Measurements from ENCODE around the gene ATG12. TPM values are rescaled to one million over a fixed set of nuclear protein-coding genes. Genes with fewer than 3 reads are reported as not detected.

Gene ATG12
- polyA plus RNA-seq, 1 donor from 2014 or later, result 141 TPM

GRCh38 chr5:115801152-115801551 lies 40.2 kb downstream of the ATG12 start:
- Histone ChIP-seq H3K36me3 (ENCODE audit: insufficient read depth, low read length) (peaks cover 7% of the 10 kb centered on the region), H3K9me2 (ENCODE audit: insufficient read depth, low read length) (no peaks in the 10 kb centered on the region), H3K27ac (ENCODE audit: low read length) (no peak overlapping the region), H3K4me3 (ENCODE audit: low read length) (no peak overlapping the region), H3K4me2 (ENCODE audit: low read length) (no peak overlapping the region), H3K9ac (ENCODE audit: low read length) (no peak overlapping the region), H3K27me3 (ENCODE audit: insufficient read depth, low read depth, low read length) (no peaks in the 10 kb centered on the region), H3K79me2 (replicated peaks; ENCODE audit: insufficient read depth, low read length) (no peaks in the 10 kb centered on the region), H4K20me1 (ENCODE audit: insufficient read depth) (no peaks in the 10 kb centered on the region), H3K9me3 (ENCODE audit: low read length) (no peaks in the 10 kb centered on the region), H3F3A (ENCODE audit: insufficient read depth, low read length, poor library complexity, severe bottlenecking) (no peaks in the 10 kb centered on the region), H2AFZ (ENCODE audit: low read depth, low read length) (no peak overlapping the region)
- TF ChIP-seq RAD21 (conservative IDR thresholded peaks at IDR 0.05) (no peak), POLR2AphosphoS5 (IDR thresholded peaks at IDR 0.05) (no peak), TAF1 (IDR thresholded peaks at IDR 0.05; ENCODE audit: low read depth) (no peak), MXI1 (conservative IDR thresholded peaks at IDR 0.05; ENCODE audit: poor library complexity, severe bottlenecking) (no peak), SMC3 (conservative IDR thresholded peaks at IDR 0.05; ENCODE audit: poor library complexity) (no peak), EP300 (conservative IDR thresholded peaks at IDR 0.05; ENCODE audit: poor library complexity, severe bottlenecking) (no peak), EZH2 (IDR thresholded peaks at IDR 0.05; ENCODE audit: borderline replicate concordance, insufficient read depth, low read length, poor library complexity, severe bottlenecking) (no peak)
- TF ChIP-seq, protein P1, sequence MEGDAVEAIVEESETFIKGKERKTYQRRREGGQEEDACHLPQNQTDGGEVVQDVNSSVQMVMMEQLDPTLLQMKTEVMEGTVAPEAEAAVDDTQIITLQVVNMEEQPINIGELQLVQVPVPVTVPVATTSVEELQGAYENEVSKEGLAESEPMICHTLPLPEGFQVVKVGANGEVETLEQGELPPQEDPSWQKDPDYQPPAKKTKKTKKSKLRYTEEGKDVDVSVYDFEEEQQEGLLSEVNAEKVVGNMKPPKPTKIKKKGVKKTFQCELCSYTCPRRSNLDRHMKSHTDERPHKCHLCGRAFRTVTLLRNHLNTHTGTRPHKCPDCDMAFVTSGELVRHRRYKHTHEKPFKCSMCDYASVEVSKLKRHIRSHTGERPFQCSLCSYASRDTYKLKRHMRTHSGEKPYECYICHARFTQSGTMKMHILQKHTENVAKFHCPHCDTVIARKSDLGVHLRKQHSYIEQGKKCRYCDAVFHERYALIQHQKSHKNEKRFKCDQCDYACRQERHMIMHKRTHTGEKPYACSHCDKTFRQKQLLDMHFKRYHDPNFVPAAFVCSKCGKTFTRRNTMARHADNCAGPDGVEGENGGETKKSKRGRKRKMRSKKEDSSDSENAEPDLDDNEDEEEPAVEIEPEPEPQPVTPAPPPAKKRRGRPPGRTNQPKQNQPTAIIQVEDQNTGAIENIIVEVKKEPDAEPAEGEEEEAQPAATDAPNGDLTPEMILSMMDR (IDR thresholded peaks at IDR 0.05; ENCODE audit: poor library complexity, severe bottlenecking), result no peak
- TF ChIP-seq, protein P2, sequence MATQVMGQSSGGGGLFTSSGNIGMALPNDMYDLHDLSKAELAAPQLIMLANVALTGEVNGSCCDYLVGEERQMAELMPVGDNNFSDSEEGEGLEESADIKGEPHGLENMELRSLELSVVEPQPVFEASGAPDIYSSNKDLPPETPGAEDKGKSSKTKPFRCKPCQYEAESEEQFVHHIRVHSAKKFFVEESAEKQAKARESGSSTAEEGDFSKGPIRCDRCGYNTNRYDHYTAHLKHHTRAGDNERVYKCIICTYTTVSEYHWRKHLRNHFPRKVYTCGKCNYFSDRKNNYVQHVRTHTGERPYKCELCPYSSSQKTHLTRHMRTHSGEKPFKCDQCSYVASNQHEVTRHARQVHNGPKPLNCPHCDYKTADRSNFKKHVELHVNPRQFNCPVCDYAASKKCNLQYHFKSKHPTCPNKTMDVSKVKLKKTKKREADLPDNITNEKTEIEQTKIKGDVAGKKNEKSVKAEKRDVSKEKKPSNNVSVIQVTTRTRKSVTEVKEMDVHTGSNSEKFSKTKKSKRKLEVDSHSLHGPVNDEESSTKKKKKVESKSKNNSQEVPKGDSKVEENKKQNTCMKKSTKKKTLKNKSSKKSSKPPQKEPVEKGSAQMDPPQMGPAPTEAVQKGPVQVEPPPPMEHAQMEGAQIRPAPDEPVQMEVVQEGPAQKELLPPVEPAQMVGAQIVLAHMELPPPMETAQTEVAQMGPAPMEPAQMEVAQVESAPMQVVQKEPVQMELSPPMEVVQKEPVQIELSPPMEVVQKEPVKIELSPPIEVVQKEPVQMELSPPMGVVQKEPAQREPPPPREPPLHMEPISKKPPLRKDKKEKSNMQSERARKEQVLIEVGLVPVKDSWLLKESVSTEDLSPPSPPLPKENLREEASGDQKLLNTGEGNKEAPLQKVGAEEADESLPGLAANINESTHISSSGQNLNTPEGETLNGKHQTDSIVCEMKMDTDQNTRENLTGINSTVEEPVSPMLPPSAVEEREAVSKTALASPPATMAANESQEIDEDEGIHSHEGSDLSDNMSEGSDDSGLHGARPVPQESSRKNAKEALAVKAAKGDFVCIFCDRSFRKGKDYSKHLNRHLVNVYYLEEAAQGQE (IDR thresholded peaks at IDR 0.05; ENCODE audit: borderline replicate concordance), result no peak

DNA sequence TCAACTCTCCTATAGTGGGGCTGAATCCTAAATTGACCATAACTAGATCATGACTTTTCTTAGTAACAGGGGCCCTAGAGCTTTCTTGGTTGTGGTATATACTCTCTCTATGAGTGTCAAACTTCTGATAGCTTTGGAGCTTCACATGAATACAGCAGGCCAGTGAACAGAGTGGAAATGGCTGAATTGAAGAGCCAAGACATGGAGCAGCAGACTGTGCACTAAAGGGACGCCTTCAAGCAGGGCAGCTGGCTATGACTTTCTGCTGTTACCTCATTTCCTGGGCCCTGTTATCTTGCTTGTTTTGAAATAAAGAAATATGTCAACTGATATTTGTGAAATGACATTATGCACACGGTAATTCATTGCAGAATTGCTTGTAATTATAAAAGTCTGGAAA lies 41.3 kb downstream of the ATG12 start:
- no peaks in the 10 kb centered on the region for H3F3A ChIP-seq (ENCODE audit: insufficient read depth, low read length, poor library complexity, severe bottlenecking)
- H3K4me2 ChIP-seq (ENCODE audit: low read length), result no peak overlapping the region
- H3K79me2 ChIP-seq (replicated peaks; ENCODE audit: insufficient read depth, low read length), result no peaks in the 10 kb centered on the region
- no peak overlapping the region for H3K9ac ChIP-seq (ENCODE audit: low read length)
- TF ChIP-seq, protein P1 (IDR thresholded peaks at IDR 0.05; ENCODE audit: poor library complexity, severe bottlenecking), result no peak
- TF ChIP-seq POLR2AphosphoS5 (IDR thresholded peaks at IDR 0.05) (no peak), RAD21 (conservative IDR thresholded peaks at IDR 0.05) (no peak), SMC3 (conservative IDR thresholded peaks at IDR 0.05; ENCODE audit: poor library complexity) (no peak), TAF1 (IDR thresholded peaks at IDR 0.05; ENCODE audit: low read depth) (no peak), EZH2 (IDR thresholded peaks at IDR 0.05; ENCODE audit: borderline replicate concordance, insufficient read depth, low read length, poor library complexity, severe bottlenecking) (no peak), MXI1 (conservative IDR thresholded peaks at IDR 0.05; ENCODE audit: poor library complexity, severe bottlenecking) (no peak), EP300 (conservative IDR thresholded peaks at IDR 0.05; ENCODE audit: poor library complexity, severe bottlenecking) (no peak)
- TF ChIP-seq, protein P2 (IDR thresholded peaks at IDR 0.05; ENCODE audit: borderline replicate concordance), result no peak
- H3K9me2 ChIP-seq (ENCODE audit: insufficient read depth, low read length), result no peaks in the 10 kb centered on the region
- H3K27me3 ChIP-seq (ENCODE audit: insufficient read depth, low read depth, low read length), result no peaks in the 10 kb centered on the region
- no peak overlapping the region for H2AFZ ChIP-seq (ENCODE audit: low read depth, low read length)
- H3K9me3 ChIP-seq (ENCODE audit: low read length), result no peaks in the 10 kb centered on the region
- peaks cover 2% of the 10 kb centered on the region for H3K36me3 ChIP-seq (ENCODE audit: insufficient read depth, low read length)
- no peaks in the 10 kb centered on the region for H4K20me1 ChIP-seq (ENCODE audit: insufficient read depth)
- no peak overlapping the region for H3K4me3 ChIP-seq (ENCODE audit: low read length)
- H3K27ac ChIP-seq (ENCODE audit: low read length), result no peak overlapping the region

Measured in neural cell (in vitro differentiated cells).